Neural progenitor cell (in vitro differentiated cells): ENCODE data around the gene RAET1G. TPM values are rescaled to one million over a fixed set of nuclear protein-coding genes. Genes with fewer than 3 reads are reported as not detected.

Experiments used
- DNase-seq: peaks from one replicate; pipeline ENCODE4 v3.0.0-alpha.2; 2016; ENCODE audit warnings: low spot score
- H2AFZ ChIP-seq: fragments of 200-600 bp; sonication (generic); replicated peaks from 2 replicates; pipeline ENCODE4 v1.6.1; 2016; ENCODE audit warnings: antibody characterized with exemption
- H3F3A ChIP-seq: fragments of 200-600 bp; sonication (generic); 2 replicates; pipeline ENCODE4 v1.6.1; 2016; ENCODE audit warnings: antibody characterized with exemption, low read depth
- H3K27ac ChIP-seq: fragments of 200-600 bp; sonication (generic); 2 replicates; pipeline ENCODE4 v1.5.1; 2016; ENCODE audit warnings: mild to moderate bottlenecking
- H3K27me3 ChIP-seq: fragments of 200-600 bp; sonication (generic); 2 replicates; pipeline ENCODE4 v1.6.1; 2016; ENCODE audit warnings: mild to moderate bottlenecking, moderate library complexity
- H3K36me3 ChIP-seq: fragments of 200-600 bp; sonication (generic); 2 replicates; pipeline ENCODE4 v1.5.1; 2016
- H3K4me1 ChIP-seq: fragments of 200-600 bp; sonication (generic); 2 replicates; pipeline ENCODE4 v1.6.1; 2016; ENCODE audit warnings: mixed run types
- H3K4me2 ChIP-seq: fragments of 200-600 bp; sonication (generic); 2 replicates; pipeline ENCODE4 v1.6.1; 2016
- H3K4me3 ChIP-seq: fragments of 200-600 bp; sonication (generic); 2 replicates; pipeline ENCODE4 v1.5.1; 2016
- H3K79me2 ChIP-seq: fragments of 200-600 bp; sonication (generic); 2 replicates; pipeline ENCODE4 v1.6.1; 2016; ENCODE audit warnings: low read depth
- H3K9ac ChIP-seq: fragments of 200-600 bp; sonication (generic); 2 replicates; pipeline ENCODE4 v1.6.1; 2016
- H3K9me3 ChIP-seq: fragments of 200-600 bp; sonication (generic); 2 replicates; pipeline ENCODE4 v1.5.1; 2016; ENCODE audit warnings: low read depth
- H4K20me1 ChIP-seq: fragments of 200-600 bp; sonication (generic); 2 replicates; pipeline ENCODE4 v1.6.1; 2016; ENCODE audit warnings: low read depth
- H3K27ac Mint-ChIP-seq: 3 replicates; pipeline ENCODE4 v1.8.0; 2021; ENCODE audit warnings: mixed read lengths
- H3K27me3 Mint-ChIP-seq: 2 replicates; pipeline ENCODE4 v1.8.0; 2022; ENCODE audit warnings: low read depth, mild to moderate bottlenecking, inconsistent platforms, moderate library complexity, mixed read lengths; ENCODE audit not compliant: insufficient read depth
- H3K36me3 Mint-ChIP-seq: 3 replicates; pipeline ENCODE4 v1.8.0; 2021; ENCODE audit warnings: mixed read lengths
- H3K4me1 Mint-ChIP-seq: 3 replicates; pipeline ENCODE4 v1.8.0; 2021; ENCODE audit warnings: mixed read lengths
- H3K4me3 Mint-ChIP-seq: 3 replicates; pipeline ENCODE4 v1.8.0; 2021; ENCODE audit warnings: mild to moderate bottlenecking, moderate library complexity, mixed read lengths
- H3K9me3 Mint-ChIP-seq: 3 replicates; pipeline ENCODE4 v1.8.0; 2020; ENCODE audit warnings: mixed read lengths
- CTCF ChIP-seq: fragments of 200-600 bp; sonication (generic); IDR thresholded peaks from 2 replicates; pipeline ENCODE4 v1.5.1; 2017; ENCODE audit warnings: antibody characterized with exemption, mild to moderate bottlenecking
- EZH2 ChIP-seq: fragments of 200-600 bp; sonication (generic); IDR thresholded peaks from 2 replicates; pipeline ENCODE4 v1.6.1; 2017; ENCODE audit warnings: antibody characterized with exemption, mild to moderate bottlenecking, moderate library complexity
- EZH2phosphoT487 ChIP-seq: fragments of 200-600 bp; sonication (generic); IDR thresholded peaks from 2 replicates; pipeline ENCODE4 v1.6.1; 2017; ENCODE audit warnings: antibody characterized with exemption
- total RNA-seq: library from RNA; depleted of rRNA; stranded (reverse); fragments of >200 nt; gene quantifications from 2 replicates; pipeline ENCODE4 v1.2.3, GENCODE V29; 2015; ENCODE audit warnings: low replicate concordance

Gene RAET1G
- total RNA-seq, 1 donor from 2014 or later, result not detected

- no peaks in the 10 kb centered on the region for H4K20me1 ChIP-seq
- no peak overlapping the region for H3K9ac ChIP-seq
- H3K27ac ChIP-seq, result no peak overlapping the region
- Mint-ChIP-seq H3K4me1 (no peaks in the 10 kb centered on the region), H3K27me3 (peaks cover 8% of the 10 kb centered on the region), H3K27ac (no peak overlapping the region), H3K4me3 (no peak overlapping the region), H3K36me3 (no peaks in the 10 kb centered on the region), H3K9me3 (no peaks in the 10 kb centered on the region)
- H3K27me3 ChIP-seq, result no peaks in the 10 kb centered on the region
- H3K36me3 ChIP-seq, result no peaks in the 10 kb centered on the region
- DNase-seq, result no peak
- no peak overlapping the region for H3K4me2 ChIP-seq
- no peaks in the 10 kb centered on the region for H3F3A ChIP-seq
- TF ChIP-seq EZH2, result no peak
- TF ChIP-seq CTCF, result no peak
- no peak for TF ChIP-seq EZH2phosphoT487
- no peaks in the 10 kb centered on the region for H3K79me2 ChIP-seq
- H3K4me1 ChIP-seq, result no peaks in the 10 kb centered on the region
- no peak overlapping the region for H3K4me3 ChIP-seq
- H3K9me3 ChIP-seq, result no peaks in the 10 kb centered on the region
- no peak overlapping the region for H2AFZ ChIP-seq
Observed at GRCh38 chr6:149900620-149901443, 22.1 kb downstream of the RAET1G start.

- H3K27me3 Mint-ChIP-seq, result peaks cover 9% of the 10 kb centered on the region
Observed at GRCh38 chr6:149899926-149900619, 22.8 kb downstream of the RAET1G start.

GRCh38 chr6:149899486-149899885 is 23.4 kb downstream of the RAET1G start:
- no peak for DNase-seq
- Histone ChIP-seq H2AFZ (no peak overlapping the region), H3K9me3 (no peaks in the 10 kb centered on the region), H3K4me2 (no peak overlapping the region), H3K27me3 (no peaks in the 10 kb centered on the region), H3K9ac (no peak overlapping the region), H3K36me3 (no peaks in the 10 kb centered on the region), H3K27ac (no peak overlapping the region), H3K4me1 (no peaks in the 10 kb centered on the region), H4K20me1 (no peaks in the 10 kb centered on the region), H3K79me2 (no peaks in the 10 kb centered on the region), H3F3A (no peaks in the 10 kb centered on the region), H3K4me3 (no peak overlapping the region)
- Mint-ChIP-seq H3K4me1 (no peaks in the 10 kb centered on the region), H3K27me3 (peaks cover 8% of the 10 kb centered on the region), H3K9me3 (no peaks in the 10 kb centered on the region), H3K4me3 (no peak overlapping the region), H3K27ac (no peak overlapping the region), H3K36me3 (no peaks in the 10 kb centered on the region)
- TF ChIP-seq EZH2phosphoT487 (no peak), EZH2 (no peak), CTCF (no peak)

More at GRCh38 chr6:149899926-149900619, 22.8 kb downstream of the RAET1G start:
- DNase-seq, result no peak
- Histone ChIP-seq H3K4me1 (no peaks in the 10 kb centered on the region), H3K9ac (no peak overlapping the region), H2AFZ (no peak overlapping the region), H3K36me3 (no peaks in the 10 kb centered on the region), H3F3A (no peaks in the 10 kb centered on the region), H3K27ac (no peak overlapping the region), H3K79me2 (no peaks in the 10 kb centered on the region), H3K4me2 (no peak overlapping the region), H4K20me1 (no peaks in the 10 kb centered on the region), H3K9me3 (no peaks in the 10 kb centered on the region), H3K4me3 (no peak overlapping the region), H3K27me3 (no peaks in the 10 kb centered on the region)
- no peak overlapping the region for H3K27ac Mint-ChIP-seq
- no peak overlapping the region for H3K4me3 Mint-ChIP-seq
- H3K4me1 Mint-ChIP-seq, result no peaks in the 10 kb centered on the region
- H3K36me3 Mint-ChIP-seq, result no peaks in the 10 kb centered on the region
- TF ChIP-seq CTCF (no peak), EZH2phosphoT487 (no peak), EZH2 (no peak)
- H3K9me3 Mint-ChIP-seq, result no peaks in the 10 kb centered on the region
